Measurements from ENCODE around the gene TMEM132D.
"Not testable (repeated sequence)": the region's sequence is repeated elsewhere in the genome, so short reads cannot be mapped to it uniquely, and the experiment has no call there.

TMEM132D gene

GRCh38 chr12:129043334-129043733 lies 860.5 kb downstream of the TMEM132D start:
- not testable (repeated sequence) for H3K27me3 Mint-ChIP-seq; H3K4me3 Mint-ChIP-seq; H3K4me1 Mint-ChIP-seq; H3K9me3 Mint-ChIP-seq; DNase-seq (ENCODE audit: low spot score in 2 of 2); H3K36me3 Mint-ChIP-seq; H3K27ac Mint-ChIP-seq; ATAC-seq (ENCODE audit: low read depth)

- DNase-seq (ENCODE audit: low spot score in 2 of 2) (no peak), ATAC-seq (ENCODE audit: low read depth) (no peak)
- no peaks in the 10 kb centered on the region for H3K4me1 Mint-ChIP-seq
- H3K27me3 Mint-ChIP-seq = peaks cover 9% of the 10 kb centered on the region
- no peak overlapping the region for H3K27ac Mint-ChIP-seq
- H3K4me3 Mint-ChIP-seq = no peak overlapping the region
- H3K36me3 Mint-ChIP-seq = peaks cover 4% of the 10 kb centered on the region
- H3K9me3 Mint-ChIP-seq = peaks cover 4% of the 10 kb centered on the region
These were observed 867.7 kb downstream of the TMEM132D start for GRCh38 chr12:129036135-129036534.

GRCh38 chr12:129034558-129035289 lies 869.1 kb downstream of the TMEM132D start:
- no peak for DNase-seq (ENCODE audit: low spot score in 2 of 2)
- no peak for ATAC-seq (ENCODE audit: low read depth)
- Mint-ChIP-seq H3K4me1 (no peaks in the 10 kb centered on the region), H3K27me3 (peaks cover 9% of the 10 kb centered on the region), H3K36me3 (peaks cover 4% of the 10 kb centered on the region), H3K27ac (no peak overlapping the region), H3K4me3 (no peak overlapping the region), H3K9me3 (peaks cover 4% of the 10 kb centered on the region)

- Mint-ChIP-seq H3K36me3 (no peaks in the 10 kb centered on the region), H3K27me3 (peaks cover 9% of the 10 kb centered on the region), H3K9me3 (no peaks in the 10 kb centered on the region), H3K4me1 (no peaks in the 10 kb centered on the region), H3K4me3 (no peak overlapping the region), H3K27ac (no peak overlapping the region)
- ATAC-seq (ENCODE audit: low read depth) = no peak
- DNase-seq (ENCODE audit: low spot score in 2 of 2) = no peak
These were observed 875.0 kb downstream of the TMEM132D start for GRCh38 chr12:129028844-129029243.

- DNase-seq (ENCODE audit: low spot score in 2 of 2) (no peak), ATAC-seq (ENCODE audit: low read depth) (no peak)
- Mint-ChIP-seq H3K27me3 (peaks cover 4% of the 10 kb centered on the region), H3K9me3 (peaks cover 3% of the 10 kb centered on the region), H3K4me3 (no peak overlapping the region), H3K36me3 (no peaks in the 10 kb centered on the region), H3K4me1 (no peaks in the 10 kb centered on the region), H3K27ac (no peak overlapping the region)
These were observed 878.8 kb downstream of the TMEM132D start for GRCh38 chr12:129025055-129025454.

Data from memory B cell (primary cell).